ENCODE measurements around the gene TSPO2. TPM values are rescaled to one million over a fixed set of nuclear protein-coding genes. Genes with fewer than 3 reads are reported as not detected.

Gene TSPO2
- total RNA-seq, 1 donor from 2014 or later, result not detected

DNA sequence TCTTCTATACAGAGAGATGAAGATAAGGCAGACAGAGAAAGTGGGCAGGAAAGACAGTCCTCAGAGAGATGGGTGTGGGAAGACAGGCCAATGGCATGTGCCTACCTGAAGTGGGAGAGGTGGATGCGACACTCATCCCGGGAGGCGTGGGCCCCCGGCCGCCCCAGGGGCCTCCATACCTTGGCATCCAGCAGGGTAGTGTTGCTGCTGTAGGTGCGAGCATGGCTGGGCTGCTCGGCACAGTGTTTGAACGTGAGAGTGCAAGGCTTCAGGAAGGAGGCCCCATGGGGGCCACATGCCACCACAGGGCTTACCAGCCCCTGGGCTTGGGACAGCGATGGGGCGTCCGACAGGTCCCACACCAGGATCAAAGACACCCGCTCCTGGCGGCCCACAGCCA lies 8.5 kb upstream of the TSPO2 start:
- Mint-ChIP-seq H3K27me3 (ENCODE audit: low read depth) (no peaks in the 10 kb centered on the region), H3K36me3 (ENCODE audit: low read depth) (no peaks in the 10 kb centered on the region), H3K9me3 (no peaks in the 10 kb centered on the region), H3K27ac (no peak overlapping the region), H3K4me3 (ENCODE audit: low read depth) (no peak overlapping the region), H3K4me1 (ENCODE audit: low read depth) (peaks cover 6% of the 10 kb centered on the region)
- intact Hi-C loops (cut with micrococcal nuclease), result no loop called here
- no peak for DNase-seq (ENCODE audit: low spot score)

DNA sequence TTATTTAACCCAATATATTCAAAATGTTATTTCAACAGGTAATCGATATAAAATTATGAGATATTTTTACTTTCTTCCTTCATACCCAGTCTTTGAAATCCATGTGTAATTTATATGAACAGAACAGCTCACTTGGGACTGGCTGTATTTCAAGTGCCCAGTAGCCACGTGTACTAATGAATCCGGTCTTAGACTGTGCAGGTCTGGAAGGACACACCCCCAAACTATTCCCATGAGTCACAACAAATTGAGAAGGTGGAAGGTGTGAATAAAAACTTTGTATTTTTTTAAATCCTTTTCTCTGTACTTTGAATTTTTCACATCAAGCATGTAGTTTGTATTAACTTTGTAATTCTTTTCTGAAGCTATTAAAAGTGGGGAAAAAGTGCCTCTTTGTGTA lies 6.1 kb upstream of the TSPO2 start:
- intact Hi-C loops (cut with micrococcal nuclease), result no loop called here
- H3K4me3 Mint-ChIP-seq (ENCODE audit: low read depth), result no peak overlapping the region
- no peak overlapping the region for H3K27ac Mint-ChIP-seq
- no peaks in the 10 kb centered on the region for H3K27me3 Mint-ChIP-seq (ENCODE audit: low read depth)
- H3K4me1 Mint-ChIP-seq (ENCODE audit: low read depth), result peaks cover 11% of the 10 kb centered on the region
- DNase-seq (ENCODE audit: low spot score), result no peak
- H3K36me3 Mint-ChIP-seq (ENCODE audit: low read depth), result no peaks in the 10 kb centered on the region
- no peaks in the 10 kb centered on the region for H3K9me3 Mint-ChIP-seq

DNA sequence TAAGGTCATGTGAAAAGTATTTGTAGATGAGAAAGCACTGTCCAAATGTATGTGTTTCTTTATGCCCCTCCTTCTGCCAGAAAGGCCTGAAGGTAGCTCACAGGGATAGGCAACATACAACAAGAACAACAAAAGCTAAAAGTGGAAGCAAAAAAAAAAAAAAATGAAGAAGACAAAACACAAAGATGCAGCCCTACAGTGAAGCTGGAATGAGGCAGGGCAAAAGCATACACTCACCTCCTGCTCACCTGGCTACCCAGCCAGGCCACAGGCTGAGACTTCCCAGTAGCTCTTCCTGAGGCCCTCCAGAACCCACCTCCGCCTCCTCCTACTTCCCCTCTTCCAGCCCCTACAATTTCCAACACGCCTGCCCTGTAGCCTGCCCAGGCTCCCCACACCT lies 5.7 kb upstream of the TSPO2 start:
- Mint-ChIP-seq H3K27me3 (ENCODE audit: low read depth) (no peaks in the 10 kb centered on the region), H3K36me3 (ENCODE audit: low read depth) (no peaks in the 10 kb centered on the region), H3K4me1 (ENCODE audit: low read depth) (peaks cover 11% of the 10 kb centered on the region), H3K4me3 (ENCODE audit: low read depth) (no peak overlapping the region), H3K27ac (no peak overlapping the region), H3K9me3 (no peaks in the 10 kb centered on the region)
- intact Hi-C loops (cut with micrococcal nuclease), result no loop called here
- DNase-seq (ENCODE audit: low spot score), result no peak

DNA sequence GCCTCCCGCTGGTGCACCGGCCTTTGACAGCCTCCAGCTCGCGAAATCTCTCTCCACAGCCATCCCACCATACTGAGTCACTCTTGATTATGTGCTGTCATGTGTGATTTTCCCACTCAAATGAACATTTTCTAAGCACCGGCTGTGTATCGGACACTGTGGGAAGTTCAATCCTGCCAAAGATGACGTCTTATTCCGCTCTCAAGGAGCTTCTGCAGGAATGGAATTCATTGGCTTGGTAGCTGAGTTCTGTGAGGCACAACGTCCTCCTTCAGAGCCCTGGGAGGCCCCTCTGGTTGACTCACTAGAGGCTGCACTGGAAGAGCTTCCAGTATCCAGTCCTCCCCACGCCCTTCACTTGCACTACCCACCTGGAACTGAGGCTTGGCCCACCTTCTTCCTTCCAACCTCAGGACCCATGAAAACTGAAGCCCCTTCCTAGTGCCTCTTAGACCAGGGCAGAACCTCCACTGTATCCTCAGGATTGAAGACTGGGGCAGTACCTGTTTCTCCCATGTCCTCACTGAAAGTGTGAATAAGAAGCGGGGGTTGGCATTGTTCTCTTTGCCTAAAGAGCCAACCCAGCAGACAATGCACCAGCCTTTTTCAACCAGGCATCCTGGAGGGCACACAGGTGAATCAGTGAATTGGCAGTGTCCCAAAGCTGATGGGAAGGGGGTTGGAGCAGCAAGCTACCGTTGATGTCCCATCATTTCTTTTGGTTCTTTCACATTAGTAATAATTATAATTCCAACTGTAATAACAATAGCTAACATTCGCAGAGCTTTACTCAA lies 5.0 kb upstream of the TSPO2 start:
- no peaks in the 10 kb centered on the region for H3K9me3 Mint-ChIP-seq
- H3K27me3 Mint-ChIP-seq (ENCODE audit: low read depth), result no peaks in the 10 kb centered on the region
- intact Hi-C loops (cut with micrococcal nuclease), result no loop called here
- H3K4me3 Mint-ChIP-seq (ENCODE audit: low read depth), result no peak overlapping the region
- H3K27ac Mint-ChIP-seq, result no peak overlapping the region
- peaks cover 11% of the 10 kb centered on the region for H3K4me1 Mint-ChIP-seq (ENCODE audit: low read depth)
- DNase-seq (ENCODE audit: low spot score), result no peak
- no peaks in the 10 kb centered on the region for H3K36me3 Mint-ChIP-seq (ENCODE audit: low read depth)

DNA sequence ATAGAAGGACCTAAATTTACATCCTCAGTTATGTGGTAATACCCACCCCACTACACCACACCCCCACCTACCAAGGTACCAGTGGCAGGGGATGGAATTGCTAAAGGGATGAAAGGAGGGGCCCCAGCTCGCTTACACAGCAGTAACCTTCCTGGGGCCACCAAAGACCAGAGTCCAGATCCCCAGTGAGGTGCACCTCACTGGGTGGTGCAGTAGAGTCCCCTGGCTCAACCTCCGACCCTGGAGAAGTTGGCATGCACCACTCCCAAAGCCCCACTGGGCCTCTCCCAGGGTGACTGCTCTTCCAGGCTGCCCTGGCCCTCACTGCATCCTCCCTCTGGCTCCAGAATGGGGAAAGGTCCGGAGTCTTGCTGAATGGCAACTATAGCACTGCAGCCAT lies 4.1 kb upstream of the TSPO2 start:
- Mint-ChIP-seq H3K36me3 (ENCODE audit: low read depth) (no peaks in the 10 kb centered on the region), H3K27me3 (ENCODE audit: low read depth) (no peaks in the 10 kb centered on the region), H3K9me3 (no peaks in the 10 kb centered on the region), H3K4me3 (ENCODE audit: low read depth) (no peak overlapping the region), H3K27ac (no peak overlapping the region), H3K4me1 (ENCODE audit: low read depth) (peaks cover 11% of the 10 kb centered on the region)
- intact Hi-C loops (cut with micrococcal nuclease), result no loop called here
- DNase-seq (ENCODE audit: low spot score), result no peak

DNA sequence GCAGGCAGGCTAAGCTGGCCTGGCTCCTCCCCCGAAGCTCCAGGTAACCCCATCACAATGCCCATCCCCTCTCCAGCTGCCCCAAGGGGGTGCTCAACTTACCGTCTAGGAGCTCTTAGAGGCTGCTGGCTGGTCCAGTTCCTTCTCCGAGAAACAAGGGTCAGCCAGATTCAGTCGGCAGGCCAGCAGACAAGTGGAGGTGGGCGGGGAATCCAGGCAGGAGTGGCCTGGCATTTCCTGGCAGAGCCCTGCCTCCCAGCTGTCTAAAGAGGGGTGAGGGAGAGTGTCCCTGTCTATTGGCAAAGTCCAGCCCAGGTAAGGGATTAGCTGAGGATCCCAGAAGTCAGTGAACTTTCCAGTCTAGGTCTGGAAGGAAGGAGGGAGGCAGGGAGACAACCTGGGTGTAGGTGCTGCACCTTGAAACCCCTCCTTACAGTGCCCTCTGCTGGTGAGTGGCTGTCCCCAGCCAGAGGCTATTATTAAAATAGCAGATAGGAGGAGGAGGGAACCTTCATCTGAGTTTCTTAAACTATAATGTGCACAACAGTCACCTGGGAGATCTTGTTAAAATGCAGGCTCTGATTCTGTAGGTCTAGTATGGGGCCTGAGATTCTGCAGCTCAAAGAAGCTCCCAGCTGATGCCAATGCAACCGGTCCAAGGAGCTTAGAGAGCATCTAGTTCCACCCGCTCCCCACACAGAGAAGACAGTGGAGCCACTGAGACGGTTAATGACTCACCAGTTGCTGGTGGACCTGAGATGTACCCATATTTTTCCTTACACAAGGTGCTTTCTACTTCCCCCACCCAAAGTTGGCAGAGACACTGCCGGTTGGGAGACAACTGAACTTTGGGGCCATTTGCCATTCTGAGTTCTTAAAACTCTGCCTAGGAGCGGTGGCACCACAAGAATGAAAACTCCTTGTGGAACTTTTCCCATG lies 2.9 kb upstream of the TSPO2 start, which contains the start of gene UNC5CL:
Gene UNC5CL, minus strand, starts transcription at position 162 of the 939 bp plus-strand sequence. CDS start 4,147 bp downstream, outside the sequence.
- no peak within 1 kb of the TSS for H3K4me3 Mint-ChIP-seq (ENCODE audit: low read depth)
- H3K27me3 Mint-ChIP-seq (ENCODE audit: low read depth), result no peaks in the 10 kb centered on the region
- peak; percentile 46 for DNase-seq (ENCODE audit: low spot score)
- no peak within 1 kb of the TSS for H3K27ac Mint-ChIP-seq
- intact Hi-C loops (cut with micrococcal nuclease), result no loop called here
- no peaks in the 10 kb centered on the region for H3K36me3 Mint-ChIP-seq (ENCODE audit: low read depth)
- no peaks in the 10 kb centered on the region for H3K9me3 Mint-ChIP-seq
- H3K4me1 Mint-ChIP-seq (ENCODE audit: low read depth), result peaks cover 11% of the 10 kb centered on the region

DNA sequence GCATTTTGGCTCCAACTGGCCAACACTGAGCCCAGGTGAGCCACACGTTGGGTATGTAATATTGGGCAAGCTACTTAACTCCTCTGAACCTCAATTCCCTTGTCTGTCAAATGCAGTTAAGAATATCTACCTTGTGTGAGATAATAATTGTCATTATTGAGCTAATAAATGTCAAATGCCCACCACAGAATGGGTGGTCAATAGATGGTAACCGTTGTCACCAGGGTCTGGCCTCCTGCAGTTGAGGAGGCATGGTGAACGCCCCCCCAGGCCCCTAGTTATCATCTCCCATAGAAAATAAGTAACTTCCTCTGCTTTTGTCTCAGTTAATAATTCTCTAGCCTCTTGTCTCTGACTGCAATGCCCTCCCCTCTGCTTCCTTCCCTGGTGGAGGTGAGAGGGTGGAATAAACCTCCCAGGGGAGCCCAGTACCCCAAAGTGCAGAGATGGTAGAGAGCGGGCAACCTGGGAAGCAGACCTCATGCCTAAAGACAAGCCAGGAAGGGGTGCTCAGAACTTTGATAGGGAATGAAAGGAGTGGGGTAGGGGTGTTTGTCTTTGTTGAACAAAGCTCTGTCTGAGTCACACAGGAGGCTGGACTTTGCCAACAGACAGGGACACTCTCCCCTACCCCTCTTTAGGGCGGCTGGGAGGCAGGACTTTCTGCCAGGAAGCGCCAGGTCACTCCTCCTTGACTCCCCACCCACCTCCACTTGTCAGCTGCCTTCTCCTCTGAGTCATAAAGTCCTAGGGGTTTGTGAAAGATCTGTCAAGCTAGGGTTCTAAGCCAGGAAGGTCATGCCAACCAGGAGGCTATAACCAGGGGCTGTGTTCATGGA lies 1.9 kb upstream of the TSPO2 start:
- Mint-ChIP-seq H3K36me3 (ENCODE audit: low read depth) (no peaks in the 10 kb centered on the region), H3K4me3 (ENCODE audit: low read depth) (no peak overlapping the region), H3K9me3 (no peaks in the 10 kb centered on the region), H3K27ac (peak overlapping the region; percentile 50), H3K4me1 (ENCODE audit: low read depth) (peaks cover 11% of the 10 kb centered on the region), H3K27me3 (ENCODE audit: low read depth) (no peaks in the 10 kb centered on the region)
- no peak for DNase-seq (ENCODE audit: low spot score)
- intact Hi-C loops (cut with micrococcal nuclease), result no loop called here

DNA sequence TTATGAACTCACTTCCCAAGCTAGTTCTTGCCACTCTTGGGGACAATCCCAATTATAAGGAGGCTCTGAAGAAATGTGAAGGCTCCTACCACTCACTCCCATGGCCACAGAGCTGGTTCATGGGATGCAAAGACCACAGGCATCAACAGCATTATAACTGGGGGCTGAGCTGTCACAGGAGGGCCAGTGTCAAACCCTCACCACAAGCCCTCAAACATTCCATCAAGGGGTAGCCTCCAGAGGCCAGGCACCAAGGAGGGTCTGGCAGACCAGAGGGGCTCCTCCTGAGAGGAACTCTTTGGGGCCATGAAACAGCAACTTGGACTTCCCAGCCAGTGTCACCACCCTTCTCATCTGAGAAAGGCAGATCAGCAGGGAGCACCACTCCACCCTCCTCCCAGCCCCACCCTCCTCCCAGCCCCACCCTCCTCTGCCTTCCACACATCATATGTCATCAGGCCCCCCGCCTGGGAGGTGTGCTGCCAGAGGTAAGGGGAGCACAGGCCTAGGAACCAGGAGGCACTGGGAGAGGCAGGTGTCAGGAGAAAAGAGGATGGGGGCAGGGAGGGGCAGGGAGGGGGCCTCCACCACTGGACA lies 1.2 kb upstream of the TSPO2 start:
- DNase-seq (ENCODE audit: low spot score), result no peak
- H3K36me3 Mint-ChIP-seq (ENCODE audit: low read depth), result no peaks in the 10 kb centered on the region
- H3K4me1 Mint-ChIP-seq (ENCODE audit: low read depth), result peaks cover 11% of the 10 kb centered on the region
- H3K9me3 Mint-ChIP-seq, result no peaks in the 10 kb centered on the region
- intact Hi-C loops (cut with micrococcal nuclease), result no loop called here
- H3K27ac Mint-ChIP-seq, result no peak overlapping the region
- H3K27me3 Mint-ChIP-seq (ENCODE audit: low read depth), result no peaks in the 10 kb centered on the region
- no peak overlapping the region for H3K4me3 Mint-ChIP-seq (ENCODE audit: low read depth)

DNA sequence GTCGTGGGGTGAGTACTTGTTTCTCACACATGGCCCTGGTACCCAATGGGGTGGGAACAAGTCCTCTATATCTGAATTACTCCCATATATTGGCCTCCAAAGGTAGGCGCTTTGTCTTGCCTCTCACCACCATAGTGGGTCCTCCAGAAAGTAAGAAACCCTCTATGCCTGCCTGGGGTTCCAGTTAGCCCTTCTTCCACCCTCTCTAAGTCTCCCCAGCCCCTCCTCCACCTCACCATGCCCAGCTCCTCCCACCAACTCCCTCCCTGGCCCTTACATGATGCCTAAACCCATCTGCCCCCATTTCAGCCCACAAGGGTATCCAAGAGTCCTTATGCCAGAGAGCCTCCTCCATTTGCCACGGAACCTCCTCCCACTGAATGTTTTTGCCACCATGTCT lies 884 bp downstream of the TSPO2 start:
- H3K27ac Mint-ChIP-seq, result no peak overlapping the region
- intact Hi-C loops (cut with micrococcal nuclease), result no loop called here
- no peak overlapping the region for H3K4me3 Mint-ChIP-seq (ENCODE audit: low read depth)
- no peaks in the 10 kb centered on the region for H3K36me3 Mint-ChIP-seq (ENCODE audit: low read depth)
- no peak for DNase-seq (ENCODE audit: low spot score)
- peaks cover 11% of the 10 kb centered on the region for H3K4me1 Mint-ChIP-seq (ENCODE audit: low read depth)
- H3K9me3 Mint-ChIP-seq, result no peaks in the 10 kb centered on the region
- H3K27me3 Mint-ChIP-seq (ENCODE audit: low read depth), result no peaks in the 10 kb centered on the region

DNA sequence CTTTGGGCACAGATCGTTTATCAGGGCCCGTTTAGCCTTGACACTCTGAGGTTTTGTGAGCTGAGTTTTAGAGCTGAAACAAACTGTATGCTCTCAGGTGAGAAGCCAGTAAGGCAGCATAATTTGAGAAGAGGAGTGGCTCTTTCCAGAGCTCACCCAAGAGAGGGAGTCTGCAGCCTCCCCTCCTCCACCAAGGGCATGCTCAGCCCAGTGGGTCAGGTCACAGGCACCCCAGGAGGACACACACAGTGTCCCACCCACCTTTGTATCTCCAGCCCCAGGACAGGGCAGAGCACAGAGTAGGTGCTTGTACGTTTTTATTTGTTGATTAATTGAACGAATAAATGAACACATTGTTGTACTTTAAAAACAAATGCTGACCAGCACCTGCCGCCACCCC lies 3.4 kb downstream of the TSPO2 start:
- Mint-ChIP-seq H3K4me1 (ENCODE audit: low read depth) (peaks cover 3% of the 10 kb centered on the region), H3K36me3 (ENCODE audit: low read depth) (no peaks in the 10 kb centered on the region), H3K9me3 (no peaks in the 10 kb centered on the region), H3K27me3 (ENCODE audit: low read depth) (no peaks in the 10 kb centered on the region), H3K27ac (no peak overlapping the region), H3K4me3 (ENCODE audit: low read depth) (no peak overlapping the region)
- intact Hi-C loops (cut with micrococcal nuclease), result no loop called here
- no peak for DNase-seq (ENCODE audit: low spot score)

DNA sequence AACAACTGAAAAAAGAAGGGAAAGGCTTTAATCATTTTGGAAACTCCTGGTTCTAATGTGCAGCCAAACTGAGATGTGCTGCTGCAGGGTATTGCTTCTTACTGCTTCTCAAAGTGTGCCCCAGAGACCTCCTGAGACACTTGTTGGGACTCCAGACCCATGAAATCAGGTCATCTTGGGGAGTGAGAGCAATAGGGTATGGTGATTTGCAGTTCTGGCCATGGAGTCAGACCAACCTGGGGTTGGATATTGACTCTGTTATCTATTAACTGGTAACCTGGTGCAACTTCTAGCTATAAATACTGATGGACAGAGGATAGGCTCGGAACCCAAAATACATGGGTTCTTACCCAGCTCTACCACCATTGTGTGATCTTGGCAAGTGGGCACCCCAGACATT lies 3.8 kb downstream of the TSPO2 start:
- H3K9me3 Mint-ChIP-seq, result no peaks in the 10 kb centered on the region
- no peaks in the 10 kb centered on the region for H3K27me3 Mint-ChIP-seq (ENCODE audit: low read depth)
- no peak for DNase-seq (ENCODE audit: low spot score)
- intact Hi-C loops (cut with micrococcal nuclease), result no loop called here
- no peaks in the 10 kb centered on the region for H3K36me3 Mint-ChIP-seq (ENCODE audit: low read depth)
- H3K4me1 Mint-ChIP-seq (ENCODE audit: low read depth), result no peaks in the 10 kb centered on the region
- no peak overlapping the region for H3K27ac Mint-ChIP-seq
- H3K4me3 Mint-ChIP-seq (ENCODE audit: low read depth), result no peak overlapping the region

DNA sequence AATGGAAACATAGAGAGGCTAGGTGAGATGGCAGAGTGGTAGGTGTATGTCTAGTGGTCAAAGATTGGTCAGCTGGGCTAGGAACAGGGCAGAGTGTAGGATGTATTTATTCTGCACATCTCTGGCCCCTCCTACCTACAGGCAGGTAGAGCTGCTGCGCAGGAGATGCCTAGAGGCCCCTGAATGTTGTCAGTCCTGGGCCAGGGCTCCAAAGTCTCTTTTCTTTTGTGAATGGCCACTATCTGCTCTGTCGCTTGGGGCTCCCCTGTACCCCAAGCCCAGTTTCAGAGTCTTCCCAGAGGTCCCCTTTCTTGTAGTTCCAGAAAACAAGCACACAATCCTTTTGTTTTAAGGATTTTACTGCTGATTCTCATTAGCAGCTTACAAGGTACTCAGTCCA lies 5.0 kb downstream of the TSPO2 start:
- Mint-ChIP-seq H3K36me3 (ENCODE audit: low read depth) (peaks cover 9% of the 10 kb centered on the region), H3K4me1 (ENCODE audit: low read depth) (peaks cover 7% of the 10 kb centered on the region), H3K9me3 (peaks cover 3% of the 10 kb centered on the region), H3K4me3 (ENCODE audit: low read depth) (no peak overlapping the region), H3K27ac (no peak overlapping the region), H3K27me3 (ENCODE audit: low read depth) (no peaks in the 10 kb centered on the region)
- DNase-seq (ENCODE audit: low spot score), result no peak
- intact Hi-C loops (cut with micrococcal nuclease), result no loop called here
